ENCODE measurements around the gene KRTAP10-6.
"Not testable (repeated sequence)": the region's sequence is repeated elsewhere in the genome, so short reads cannot be mapped to it uniquely, and the experiment has no call there.

KRTAP10-6 gene

DNA sequence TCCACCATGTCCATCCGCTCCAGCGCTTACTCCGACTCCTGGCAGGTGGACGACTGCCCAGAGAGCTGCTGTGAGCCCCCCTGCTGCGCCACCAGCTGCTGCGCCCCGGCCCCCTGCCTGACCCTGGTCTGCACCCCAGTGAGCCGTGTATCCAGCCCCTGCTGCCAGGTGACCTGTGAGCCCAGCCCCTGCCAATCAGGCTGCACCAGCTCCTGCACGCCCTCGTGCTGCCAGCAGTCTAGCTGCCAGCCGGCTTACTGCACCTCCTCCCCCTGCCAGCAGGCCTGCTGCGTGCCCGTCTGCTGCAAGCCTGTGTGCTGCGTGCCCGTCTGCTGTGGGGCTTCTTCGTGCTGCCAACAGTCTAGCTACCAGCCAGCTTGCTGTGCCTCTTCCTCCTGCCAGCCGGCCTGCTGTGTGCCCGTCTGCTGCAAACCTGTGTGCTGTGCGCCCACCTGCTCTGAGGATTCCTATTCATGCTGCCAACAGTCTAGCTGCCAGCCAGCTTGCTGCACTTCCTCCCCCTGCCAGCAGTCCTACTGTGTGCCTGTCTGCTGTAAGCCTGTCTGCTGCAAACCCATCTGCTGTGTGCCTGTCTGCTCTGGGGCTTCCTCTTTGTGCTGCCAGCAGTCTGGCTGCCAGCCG lies 35.0 kb upstream of the KRTAP10-6 start:
- ATAC-seq (replicated peaks; ENCODE audit: extremely low read depth, poor library complexity, severe bottlenecking) = not testable (repeated sequence)

DNA sequence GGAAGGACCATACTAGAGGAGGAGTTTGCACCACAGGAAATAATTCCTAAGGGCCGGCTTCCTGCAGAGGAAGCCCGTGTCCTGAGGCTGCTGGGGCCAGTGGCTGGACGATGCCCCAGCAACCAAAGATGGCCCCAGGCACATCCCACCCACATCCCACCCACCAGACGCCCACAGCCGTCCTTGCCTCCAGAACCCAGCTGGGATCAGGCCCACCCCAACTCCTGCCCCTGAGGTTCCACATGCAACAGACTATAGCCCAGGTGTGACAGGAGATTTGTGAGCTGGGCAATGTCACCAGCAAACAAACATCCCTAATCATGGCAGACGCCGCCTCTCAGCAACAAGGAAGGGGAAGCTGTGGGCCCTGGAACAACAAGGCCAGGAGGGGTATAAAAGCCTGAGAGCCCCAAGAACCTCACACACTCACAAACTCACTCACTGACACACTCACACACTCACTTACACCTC lies 34.4 kb upstream of the KRTAP10-6 start, which contains the start of gene KRTAP10-9:
Gene KRTAP10-9, plus strand, starts transcription at position 421 of the 471 bp plus-strand sequence. CDS start 79 bp downstream, outside the sequence.
- H3K27ac Mint-ChIP-seq (ENCODE audit: low read depth) = peak within 1 kb of the TSS; percentile 91
- H3K27me3 Mint-ChIP-seq = no peaks in the 10 kb centered on the region
- peaks cover 64% of the 10 kb centered on the region for H3K4me1 Mint-ChIP-seq
- peaks cover 5% of the 10 kb centered on the region for H3K36me3 Mint-ChIP-seq (ENCODE audit: insufficient read depth)
- DNase-seq (ENCODE audit: low spot score in 2 of 2) = no peak
- no peak for ATAC-seq (replicated peaks; ENCODE audit: extremely low read depth, poor library complexity, severe bottlenecking)
- H3K9me3 Mint-ChIP-seq = peaks cover 49% of the 10 kb centered on the region
- H3K4me3 Mint-ChIP-seq = peak within 1 kb of the TSS; percentile 32

More for the DNA sequence above, 35.0 kb upstream of the KRTAP10-6 start:
- H3K27me3 Mint-ChIP-seq; H3K36me3 Mint-ChIP-seq (ENCODE audit: insufficient read depth); DNase-seq (ENCODE audit: low spot score in 2 of 2): not testable (repeated sequence)
- Mint-ChIP-seq H3K9me3 (peaks cover 52% of the 10 kb centered on the region), H3K27ac (ENCODE audit: low read depth) (peak overlapping the region; percentile 91), H3K4me1 (peaks cover 64% of the 10 kb centered on the region), H3K4me3 (peak overlapping the region; percentile 9)

DNA sequence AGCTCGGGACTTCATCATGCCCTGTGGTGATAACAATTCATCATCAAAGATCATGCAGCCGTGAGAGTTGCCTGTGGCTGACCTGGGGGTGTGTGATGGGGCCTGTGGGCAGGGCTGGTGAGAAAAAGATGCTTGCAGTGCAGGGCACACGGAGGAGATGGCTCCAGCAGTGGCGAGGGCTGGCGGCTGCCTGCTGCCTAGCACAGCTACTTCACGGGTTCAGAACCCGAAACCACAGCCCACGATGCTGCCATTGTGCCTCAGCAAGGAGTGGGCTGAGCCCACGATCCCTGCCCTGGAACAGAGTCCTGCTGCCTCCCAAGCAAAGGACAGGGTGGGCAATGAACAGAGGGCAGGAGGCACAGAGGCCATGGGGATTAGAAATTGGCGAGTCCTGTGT lies 34.0 kb upstream of the KRTAP10-6 start:
- Mint-ChIP-seq H3K27me3 (no peaks in the 10 kb centered on the region), H3K36me3 (ENCODE audit: insufficient read depth) (peaks cover 5% of the 10 kb centered on the region), H3K27ac (ENCODE audit: low read depth) (peak overlapping the region; percentile 75), H3K9me3 (peaks cover 44% of the 10 kb centered on the region), H3K4me3 (peak overlapping the region; percentile 32), H3K4me1 (peaks cover 63% of the 10 kb centered on the region)
- ATAC-seq (replicated peaks; ENCODE audit: extremely low read depth, poor library complexity, severe bottlenecking) (peak; percentile 94), DNase-seq (ENCODE audit: low spot score in 2 of 2) (peak in 1 of 2 donors; percentile 41)

DNA sequence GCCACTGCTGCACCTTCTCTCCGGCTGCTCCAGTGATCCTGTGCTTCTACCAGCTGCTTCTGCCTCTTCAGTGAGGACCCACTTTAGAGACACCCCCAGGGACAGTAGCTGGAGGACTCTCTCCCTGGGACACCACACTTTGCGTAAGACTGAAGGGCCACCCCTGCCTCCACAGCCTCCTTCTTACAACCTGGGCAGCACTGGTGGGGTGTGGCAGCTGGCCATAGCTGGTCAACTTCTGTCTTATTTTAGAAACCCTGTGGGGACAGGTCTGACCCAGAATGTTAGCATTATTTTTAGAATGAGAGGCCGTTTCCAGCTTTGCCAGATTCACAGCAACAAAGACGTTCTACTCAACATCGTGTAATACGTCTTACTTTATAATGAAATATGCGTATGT lies 33.5 kb upstream of the KRTAP10-6 start:
- Mint-ChIP-seq H3K27ac (ENCODE audit: low read depth) (peak overlapping the region; percentile 75), H3K27me3 (no peaks in the 10 kb centered on the region), H3K9me3 (peaks cover 41% of the 10 kb centered on the region), H3K36me3 (ENCODE audit: insufficient read depth) (peaks cover 5% of the 10 kb centered on the region), H3K4me1 (peaks cover 60% of the 10 kb centered on the region), H3K4me3 (peak overlapping the region; percentile 32)
- ATAC-seq (replicated peaks; ENCODE audit: extremely low read depth, poor library complexity, severe bottlenecking) (no peak), DNase-seq (ENCODE audit: low spot score in 2 of 2) (no peak)

DNA sequence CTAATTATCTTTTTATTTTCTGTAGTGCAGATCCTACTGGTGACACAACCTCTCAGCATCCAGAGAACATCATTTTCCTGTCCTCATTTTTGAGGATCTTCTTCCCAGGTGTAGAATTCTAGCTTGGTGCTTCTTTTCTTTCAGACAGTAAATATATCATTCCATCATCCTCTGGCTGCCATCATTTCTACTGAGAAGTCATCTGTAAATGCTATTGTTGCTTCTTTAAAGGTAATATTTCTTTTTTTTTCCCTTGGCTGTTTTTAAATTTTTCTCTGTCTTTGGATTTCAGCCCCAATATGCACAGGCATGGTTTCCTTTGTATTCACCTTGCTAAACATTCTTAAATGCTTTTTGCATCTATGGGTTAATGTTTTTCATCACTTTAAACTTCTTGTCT lies 31.3 kb upstream of the KRTAP10-6 start:
- H3K4me3 Mint-ChIP-seq = no peak overlapping the region
- H3K36me3 Mint-ChIP-seq (ENCODE audit: insufficient read depth) = peaks cover 10% of the 10 kb centered on the region
- H3K27ac Mint-ChIP-seq (ENCODE audit: low read depth) = no peak overlapping the region
- peaks cover 47% of the 10 kb centered on the region for H3K9me3 Mint-ChIP-seq
- H3K4me1 Mint-ChIP-seq = peaks cover 66% of the 10 kb centered on the region
- no peak for DNase-seq (ENCODE audit: low spot score in 2 of 2)
- no peaks in the 10 kb centered on the region for H3K27me3 Mint-ChIP-seq
- ATAC-seq (replicated peaks; ENCODE audit: extremely low read depth, poor library complexity, severe bottlenecking) = no peak

DNA sequence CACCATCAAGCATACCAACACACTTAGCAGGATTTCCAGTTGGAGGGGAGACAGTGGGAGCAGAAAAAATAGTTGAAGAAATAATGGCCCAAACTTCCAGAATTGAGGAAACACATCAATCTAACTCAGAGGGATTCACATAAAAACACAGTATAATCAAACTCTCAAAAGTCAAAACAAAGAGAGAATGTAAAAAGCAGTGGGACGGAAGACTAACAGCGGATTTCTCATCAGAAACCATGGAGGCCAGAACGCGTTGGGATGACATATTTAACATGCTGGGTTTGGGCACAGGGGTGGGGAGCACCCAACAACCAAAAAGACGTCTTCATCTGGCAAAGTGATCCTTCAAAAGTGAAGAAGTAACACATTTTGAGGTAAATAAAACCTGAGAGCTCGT lies 27.6 kb upstream of the KRTAP10-6 start:
- H3K27ac Mint-ChIP-seq (ENCODE audit: low read depth) = peak overlapping the region; percentile 95
- DNase-seq (ENCODE audit: low spot score in 2 of 2) (no peak), ATAC-seq (replicated peaks; ENCODE audit: extremely low read depth, poor library complexity, severe bottlenecking) (no peak)
- H3K9me3 Mint-ChIP-seq = peaks cover 47% of the 10 kb centered on the region
- H3K27me3 Mint-ChIP-seq = no peaks in the 10 kb centered on the region
- H3K4me1 Mint-ChIP-seq = peaks cover 68% of the 10 kb centered on the region
- peak overlapping the region; percentile 67 for H3K4me3 Mint-ChIP-seq
- H3K36me3 Mint-ChIP-seq (ENCODE audit: insufficient read depth) = peaks cover 10% of the 10 kb centered on the region

DNA sequence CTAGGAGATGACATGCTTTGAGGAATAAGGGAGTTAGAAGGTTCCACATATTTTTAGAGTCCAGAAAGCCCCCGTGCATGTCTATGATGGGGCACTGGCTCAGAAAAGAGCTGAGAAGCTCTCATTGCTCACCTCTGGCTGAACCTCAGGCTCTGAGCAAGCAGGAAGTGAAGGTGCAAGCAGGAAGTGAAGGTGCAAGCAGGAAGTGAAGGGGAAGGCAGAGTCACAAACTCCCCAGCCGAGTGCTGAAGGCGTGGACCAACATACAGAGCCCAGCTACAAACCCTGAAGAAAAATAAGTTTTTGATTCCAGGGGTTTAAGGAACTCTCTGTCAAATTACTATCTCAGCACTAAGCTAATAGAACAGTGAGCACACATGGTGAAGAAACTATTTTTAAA lies 26.6 kb upstream of the KRTAP10-6 start:
- peak; percentile 99 for ATAC-seq (replicated peaks; ENCODE audit: extremely low read depth, poor library complexity, severe bottlenecking)
- no peaks in the 10 kb centered on the region for H3K27me3 Mint-ChIP-seq
- H3K9me3 Mint-ChIP-seq = peaks cover 39% of the 10 kb centered on the region
- peaks cover 10% of the 10 kb centered on the region for H3K36me3 Mint-ChIP-seq (ENCODE audit: insufficient read depth)
- DNase-seq (ENCODE audit: low spot score in 2 of 2) = peak in 1 of 2 donors; percentile 52
- peak overlapping the region; percentile 67 for H3K4me3 Mint-ChIP-seq
- peak overlapping the region; percentile 95 for H3K27ac Mint-ChIP-seq (ENCODE audit: low read depth)
- peaks cover 64% of the 10 kb centered on the region for H3K4me1 Mint-ChIP-seq

DNA sequence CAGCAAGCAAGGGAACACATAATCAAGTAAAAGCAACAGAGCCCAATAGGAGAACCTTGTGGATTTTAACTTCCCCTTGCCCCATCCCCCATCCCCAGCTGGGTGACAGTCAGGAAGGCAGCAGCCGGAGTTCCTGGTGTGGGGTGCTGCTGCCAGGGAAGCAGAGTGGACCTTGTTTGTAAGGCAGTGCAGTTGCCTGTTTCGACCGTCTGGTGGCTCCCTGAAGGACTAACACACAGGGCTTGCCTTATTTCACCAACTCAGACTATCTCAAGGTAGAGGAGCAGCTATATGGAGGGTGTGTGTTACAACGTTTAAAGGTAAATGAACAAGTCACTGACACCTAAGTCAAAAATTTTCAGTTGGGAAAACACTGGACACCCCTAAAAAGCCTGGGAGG lies 26.2 kb upstream of the KRTAP10-6 start:
- Mint-ChIP-seq H3K4me3 (peak overlapping the region; percentile 67), H3K27ac (ENCODE audit: low read depth) (peak overlapping the region; percentile 95), H3K36me3 (ENCODE audit: insufficient read depth) (peaks cover 9% of the 10 kb centered on the region), H3K4me1 (peaks cover 60% of the 10 kb centered on the region), H3K9me3 (peaks cover 35% of the 10 kb centered on the region), H3K27me3 (no peaks in the 10 kb centered on the region)
- ATAC-seq (replicated peaks; ENCODE audit: extremely low read depth, poor library complexity, severe bottlenecking) (peak; percentile 29), DNase-seq (ENCODE audit: low spot score in 2 of 2) (no peak)

DNA sequence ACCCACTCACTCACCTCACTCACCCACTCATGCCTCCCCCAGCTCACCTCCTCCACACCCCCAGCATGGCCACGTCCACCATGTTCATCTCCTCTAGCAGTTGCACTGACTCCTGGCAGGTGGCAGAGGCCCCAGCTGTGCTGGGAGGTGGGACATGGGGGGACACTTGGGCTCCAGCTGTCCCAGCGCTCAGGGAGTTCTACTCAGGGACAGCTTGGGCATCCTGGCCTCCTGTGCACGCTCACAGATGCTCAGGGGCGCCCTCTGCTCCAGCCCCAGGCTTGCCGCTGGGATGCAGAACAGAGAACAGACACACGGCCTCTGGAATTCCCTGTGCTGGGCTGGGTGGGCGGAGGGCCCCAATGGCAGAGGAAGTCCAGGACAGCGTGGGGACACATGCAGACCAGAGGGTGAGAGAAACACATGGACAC lies 24.8 kb upstream of the KRTAP10-6 start:
- Mint-ChIP-seq H3K4me3 (peak overlapping the region; percentile 1), H3K36me3 (ENCODE audit: insufficient read depth) (peaks cover 7% of the 10 kb centered on the region), H3K4me1 (peaks cover 63% of the 10 kb centered on the region), H3K27ac (ENCODE audit: low read depth) (no peak overlapping the region), H3K9me3 (peaks cover 21% of the 10 kb centered on the region), H3K27me3 (no peaks in the 10 kb centered on the region)
- DNase-seq (ENCODE audit: low spot score in 2 of 2) = no peak
- no peak for ATAC-seq (replicated peaks; ENCODE audit: extremely low read depth, poor library complexity, severe bottlenecking)

DNA sequence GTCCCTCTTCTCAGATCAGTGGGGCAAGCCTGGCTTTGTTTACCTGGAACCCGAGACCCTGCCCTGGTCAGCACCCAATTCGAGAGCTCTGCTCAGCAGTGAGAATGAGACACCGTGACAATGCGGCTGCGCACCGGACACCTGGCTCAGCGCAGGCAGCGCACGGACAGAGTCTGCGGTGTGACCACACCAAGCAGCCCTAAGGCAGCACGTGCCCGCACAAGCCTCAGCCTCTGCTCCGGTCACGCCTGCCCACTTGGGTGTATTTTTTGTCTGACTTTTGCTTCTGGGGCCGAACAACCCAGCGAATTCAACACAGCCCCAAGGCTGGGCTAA lies 24.3 kb upstream of the KRTAP10-6 start:
- H3K9me3 Mint-ChIP-seq = peaks cover 21% of the 10 kb centered on the region
- ATAC-seq (replicated peaks; ENCODE audit: extremely low read depth, poor library complexity, severe bottlenecking) (no peak), DNase-seq (ENCODE audit: low spot score in 2 of 2) (no peak)
- H3K27me3 Mint-ChIP-seq = no peaks in the 10 kb centered on the region
- H3K36me3 Mint-ChIP-seq (ENCODE audit: insufficient read depth) = peaks cover 7% of the 10 kb centered on the region
- peak overlapping the region; percentile 1 for H3K4me3 Mint-ChIP-seq
- no peak overlapping the region for H3K27ac Mint-ChIP-seq (ENCODE audit: low read depth)
- H3K4me1 Mint-ChIP-seq = peaks cover 63% of the 10 kb centered on the region

DNA sequence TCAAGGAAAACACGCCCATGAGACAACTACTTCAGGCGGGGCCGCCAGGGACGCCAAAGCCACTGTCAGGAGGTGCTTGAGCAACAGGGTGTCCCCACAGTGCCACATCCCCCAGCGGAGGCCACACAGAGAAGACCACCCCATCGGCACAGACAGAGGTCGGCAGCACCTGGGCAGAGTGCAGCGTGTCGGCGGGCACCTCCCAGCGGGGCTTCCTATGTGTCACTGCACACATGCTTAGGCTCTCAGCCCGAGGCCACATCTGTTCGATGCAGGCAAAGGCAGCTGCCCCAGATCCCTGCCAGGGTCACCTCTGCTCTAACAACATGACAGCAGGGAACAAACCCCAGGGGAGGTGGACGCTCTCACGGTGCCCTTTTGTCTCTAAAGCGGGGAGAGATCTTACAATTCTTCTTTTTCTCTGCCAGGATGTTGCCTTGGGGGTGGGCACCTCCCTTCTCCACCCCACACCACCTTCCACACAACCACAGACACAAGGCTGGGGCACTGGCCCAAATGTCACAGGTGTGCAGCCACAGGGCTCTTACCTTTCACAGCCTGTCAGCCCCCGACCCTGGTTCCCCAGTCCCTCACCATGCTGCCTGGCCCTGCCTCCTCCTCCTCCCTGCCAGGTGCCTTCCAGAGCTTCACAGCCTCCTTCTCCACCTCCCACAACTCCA lies 23.7 kb upstream of the KRTAP10-6 start:
- peaks cover 63% of the 10 kb centered on the region for H3K4me1 Mint-ChIP-seq
- peaks cover 7% of the 10 kb centered on the region for H3K36me3 Mint-ChIP-seq (ENCODE audit: insufficient read depth)
- no peak overlapping the region for H3K4me3 Mint-ChIP-seq

DNA sequence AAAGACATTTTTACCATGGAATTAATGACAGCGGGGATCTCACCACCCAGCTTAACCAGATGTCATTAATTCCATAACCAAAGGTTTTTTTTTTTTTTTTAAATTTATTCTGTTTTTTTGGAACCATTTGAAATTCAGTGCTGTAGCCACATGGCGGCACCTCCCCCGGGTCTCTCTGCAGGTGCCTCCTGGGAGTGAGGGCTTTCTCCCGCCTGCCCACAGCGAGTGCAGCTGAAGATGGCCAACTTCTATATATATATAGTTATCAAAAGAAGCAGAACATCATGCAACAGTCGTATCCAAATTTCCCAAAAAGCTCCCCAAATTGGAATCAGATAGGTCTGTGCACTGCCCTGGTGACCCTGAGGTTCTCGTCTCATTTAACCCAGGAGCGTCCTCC lies 23.2 kb upstream of the KRTAP10-6 start:
- Mint-ChIP-seq H3K4me3 (no peak overlapping the region), H3K36me3 (ENCODE audit: insufficient read depth) (peaks cover 7% of the 10 kb centered on the region)
- ATAC-seq (replicated peaks; ENCODE audit: extremely low read depth, poor library complexity, severe bottlenecking) = no peak

More for the DNA sequence above, 23.7 kb upstream of the KRTAP10-6 start:
- H3K9me3 Mint-ChIP-seq = peaks cover 26% of the 10 kb centered on the region
- H3K27ac Mint-ChIP-seq (ENCODE audit: low read depth) = no peak overlapping the region
- no peaks in the 10 kb centered on the region for H3K27me3 Mint-ChIP-seq
- DNase-seq (ENCODE audit: low spot score in 2 of 2) = no peak
- ATAC-seq (replicated peaks; ENCODE audit: extremely low read depth, poor library complexity, severe bottlenecking) = no peak

DNA sequence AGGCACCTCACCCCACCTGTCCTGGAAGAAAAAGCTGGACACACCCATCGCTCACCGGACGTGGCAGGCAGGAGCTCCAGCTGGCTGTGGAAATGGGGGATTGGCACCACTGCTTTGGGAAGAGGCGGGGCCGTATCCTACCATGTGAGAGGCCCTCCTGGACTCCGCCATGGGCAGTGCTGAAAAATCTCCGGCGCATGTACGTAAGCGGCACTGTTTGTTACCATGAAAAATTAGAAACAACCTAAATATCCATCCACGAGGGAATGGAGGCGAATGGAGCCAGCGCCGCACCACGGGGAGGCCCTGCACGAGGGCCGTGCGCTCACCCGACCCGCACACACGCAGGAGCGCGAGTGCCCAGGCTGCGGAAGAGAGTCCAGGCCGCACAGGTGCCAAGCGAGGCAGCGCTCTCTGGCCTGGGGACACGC lies 22.7 kb upstream of the KRTAP10-6 start:
- Mint-ChIP-seq H3K4me1 (peaks cover 53% of the 10 kb centered on the region), H3K27me3 (no peaks in the 10 kb centered on the region), H3K4me3 (no peak overlapping the region), H3K36me3 (ENCODE audit: insufficient read depth) (peaks cover 7% of the 10 kb centered on the region), H3K27ac (ENCODE audit: low read depth) (no peak overlapping the region), H3K9me3 (peaks cover 20% of the 10 kb centered on the region)
- no peak for ATAC-seq (replicated peaks; ENCODE audit: extremely low read depth, poor library complexity, severe bottlenecking)
- no peak for DNase-seq (ENCODE audit: low spot score in 2 of 2)

More for the DNA sequence above, 23.2 kb upstream of the KRTAP10-6 start:
- peaks cover 58% of the 10 kb centered on the region for H3K4me1 Mint-ChIP-seq
- H3K9me3 Mint-ChIP-seq = peaks cover 23% of the 10 kb centered on the region
- no peak for DNase-seq (ENCODE audit: low spot score in 2 of 2)
- no peaks in the 10 kb centered on the region for H3K27me3 Mint-ChIP-seq
- H3K27ac Mint-ChIP-seq (ENCODE audit: low read depth) = no peak overlapping the region

All from central memory CD8-positive, alpha-beta T cell (primary cell).